ENCODE measurements around the gene SF3A1. TPM values are rescaled to one million over a fixed set of nuclear protein-coding genes. Genes with fewer than 3 reads are reported as not detected.

The SF3A1 gene
- total RNA-seq, 1 experiment from 2014 or later, result 64.7 TPM

- DNase-seq, result no peak
- Histone ChIP-seq H3K36me3 (peaks cover 26% of the 10 kb centered on the region), H3K27me3 (no peaks in the 10 kb centered on the region), H3K27ac (no peak overlapping the region), H3K4me3 (no peak overlapping the region), H3K4me1 (peaks cover 17% of the 10 kb centered on the region), H3K9me3 (replicated peaks) (no peaks in the 10 kb centered on the region)
These were observed 28.1 kb downstream of the SF3A1 start for GRCh38 chr22:30328466-30329049.

- H3K4me3 ChIP-seq, result no peak overlapping the region
- H3K27me3 ChIP-seq, result no peaks in the 10 kb centered on the region
- no peaks in the 10 kb centered on the region for H3K9me3 ChIP-seq (replicated peaks)
- peaks cover 17% of the 10 kb centered on the region for H3K4me1 ChIP-seq
- peaks cover 21% of the 10 kb centered on the region for H3K36me3 ChIP-seq
- no peak for DNase-seq
- H3K27ac ChIP-seq, result no peak overlapping the region
These were observed 28.8 kb downstream of the SF3A1 start for GRCh38 chr22:30327864-30328345.

- no peaks in the 10 kb centered on the region for H3K27me3 ChIP-seq
- peaks cover 17% of the 10 kb centered on the region for H3K4me1 ChIP-seq
- peak; percentile 80 to 87 for DNase-seq
- peak within 1 kb of the TSS; percentile 65 for H3K27ac ChIP-seq
- peaks cover 12% of the 10 kb centered on the region for H3K36me3 ChIP-seq
- peak within 1 kb of the TSS; percentile 100 for H3K4me3 ChIP-seq
- H3K9me3 ChIP-seq (replicated peaks), result no peaks in the 10 kb centered on the region
These were observed 29.9 kb downstream of the SF3A1 start, which contains the start of gene TBC1D10A for GRCh38 chr22:30326706-30327362. TBC1D10A (minus strand) TSS chr22:30326941; CDS start chr22:30326881, 60 bp downstream.

- Histone ChIP-seq H3K27ac (peak overlapping the region; percentile 65), H3K9me3 (replicated peaks) (no peaks in the 10 kb centered on the region), H3K27me3 (no peaks in the 10 kb centered on the region), H3K36me3 (peaks cover 7% of the 10 kb centered on the region), H3K4me1 (peaks cover 17% of the 10 kb centered on the region), H3K4me3 (peak overlapping the region; percentile 100)
- peak; percentile 22 to 32 for DNase-seq
These were observed 30.4 kb downstream of the SF3A1 start for GRCh38 chr22:30326255-30326705.

GRCh38 chr22:30325724-30326254 is 30.9 kb downstream of the SF3A1 start:
- H3K27me3 ChIP-seq, result no peaks in the 10 kb centered on the region
- DNase-seq, result peak in 1 of 2 experiments; percentile 7
- no peaks in the 10 kb centered on the region for H3K9me3 ChIP-seq (replicated peaks)
- H3K36me3 ChIP-seq, result 0 out of 2 replicates have a peak, but pooled peaks cover 5% of the 10 kb centered on the region
- H3K4me1 ChIP-seq, result peaks cover 17% of the 10 kb centered on the region
- H3K27ac ChIP-seq, result no peak overlapping the region
- peak overlapping the region; percentile 100 for H3K4me3 ChIP-seq

- peak overlapping the region; percentile 34 for H3K27ac ChIP-seq
- peak; percentile 11 to 33 for DNase-seq
- H3K4me1 ChIP-seq, result peaks cover 17% of the 10 kb centered on the region
- no peaks in the 10 kb centered on the region for H3K9me3 ChIP-seq (replicated peaks)
- 0 out of 2 replicates have a peak, but pooled peaks cover 5% of the 10 kb centered on the region for H3K36me3 ChIP-seq
- no peaks in the 10 kb centered on the region for H3K27me3 ChIP-seq
- no peak overlapping the region for H3K4me3 ChIP-seq
These were observed 31.5 kb downstream of the SF3A1 start for GRCh38 chr22:30325065-30325720.

GRCh38 chr22:30324014-30324730 is 32.5 kb downstream of the SF3A1 start:
- Histone ChIP-seq H3K27ac (peak overlapping the region; percentile 34), H3K4me1 (peaks cover 17% of the 10 kb centered on the region), H3K4me3 (no peak overlapping the region), H3K27me3 (no peaks in the 10 kb centered on the region), H3K36me3 (no peaks in the 10 kb centered on the region), H3K9me3 (replicated peaks) (no peaks in the 10 kb centered on the region)
- peak; percentile 30 to 37 for DNase-seq

- Histone ChIP-seq H3K36me3 (no peaks in the 10 kb centered on the region), H3K27me3 (no peaks in the 10 kb centered on the region), H3K4me3 (no peak overlapping the region), H3K27ac (no peak overlapping the region), H3K9me3 (replicated peaks) (no peaks in the 10 kb centered on the region), H3K4me1 (peaks cover 17% of the 10 kb centered on the region)
- DNase-seq, result no peak
These were observed 33.4 kb downstream of the SF3A1 start for GRCh38 chr22:30323246-30323645.

- H3K36me3 ChIP-seq, result no peaks in the 10 kb centered on the region
- no peaks in the 10 kb centered on the region for H3K27me3 ChIP-seq
- H3K4me3 ChIP-seq, result no peak overlapping the region
- H3K4me1 ChIP-seq, result peaks cover 17% of the 10 kb centered on the region
- no peak overlapping the region for H3K27ac ChIP-seq
- no peak for DNase-seq
- H3K9me3 ChIP-seq (replicated peaks), result no peaks in the 10 kb centered on the region
These were observed 35.2 kb downstream of the SF3A1 start for GRCh38 chr22:30321461-30321860.

GRCh38 chr22:30320021-30320556 is 36.6 kb downstream of the SF3A1 start:
- no peak for DNase-seq
- Histone ChIP-seq H3K36me3 (no peaks in the 10 kb centered on the region), H3K27ac (no peak overlapping the region), H3K27me3 (no peaks in the 10 kb centered on the region), H3K9me3 (replicated peaks) (no peaks in the 10 kb centered on the region), H3K4me3 (no peak overlapping the region), H3K4me1 (peaks cover 10% of the 10 kb centered on the region; the same call in 1 of the 2 replicates)

- DNase-seq, result no peak
- Histone ChIP-seq H3K27me3 (no peaks in the 10 kb centered on the region), H3K4me3 (no peak overlapping the region), H3K9me3 (replicated peaks) (no peaks in the 10 kb centered on the region), H3K4me1 (no peaks in the 10 kb centered on the region), H3K36me3 (no peaks in the 10 kb centered on the region), H3K27ac (no peak overlapping the region)
These were observed 37.8 kb downstream of the SF3A1 start for GRCh38 chr22:30318799-30319419.

- Histone ChIP-seq H3K27ac (no peak overlapping the region), H3K9me3 (replicated peaks) (no peaks in the 10 kb centered on the region), H3K4me1 (no peaks in the 10 kb centered on the region), H3K27me3 (no peaks in the 10 kb centered on the region), H3K4me3 (no peak overlapping the region), H3K36me3 (no peaks in the 10 kb centered on the region)
- no peak for DNase-seq
These were observed 38.9 kb downstream of the SF3A1 start for GRCh38 chr22:30317778-30318177.

GRCh38 chr22:30315962-30316576 is 40.6 kb downstream of the SF3A1 start:
- Histone ChIP-seq H3K4me3 (no peak overlapping the region), H3K27ac (no peak overlapping the region), H3K36me3 (no peaks in the 10 kb centered on the region), H3K4me1 (no peaks in the 10 kb centered on the region), H3K27me3 (no peaks in the 10 kb centered on the region), H3K9me3 (replicated peaks) (no peaks in the 10 kb centered on the region)
- no peak for DNase-seq

Data from SJCRH30 (cell line).